Endothelial cell of umbilical vein (primary cell): Measurements from ENCODE around the gene CEP55. TPM values are rescaled to one million over a fixed set of nuclear protein-coding genes. Genes with fewer than 3 reads are reported as not detected.

Experiments used
- BruUV-seq: library from RNA; stranded (reverse); fragments of 400-500 nt; replicated peaks from 2 replicates; lab custom pipeline; 2021; lab: Mats Ljungman, UMichigan
- CTCF ChIA-PET: fragments of 300-600, 350-600 bp; sonication (Branson Sonifier 250); formaldehyde crosslinking; loops from one replicate; lab custom pipeline; 2021; ENCODE audit warnings: antibody characterized with exemption, inconsistent platforms; lab: Charles Lee
- POLR2A ChIA-PET: fragments of 300-600, 350-600 bp; sonication (Branson Sonifier 250); formaldehyde crosslinking; loops from one replicate; lab custom pipeline; 2021; ENCODE audit warnings: antibody characterized with exemption, inconsistent platforms; lab: Charles Lee
- DNase-seq: peaks from one replicate; pipeline ENCODE4 v3.0.0-alpha.2; 2011; ENCODE audit warnings: low read depth, low spot score
- FAIRE-seq: peaks from 2 replicates; lab custom pipeline; 2011; peaks lifted over from hg19 to GRCh38; lab: Jason Lieb, UNC
- H2AFZ ChIP-seq: 2 replicates; pipeline ENCODE4 v1.6.0; 2012; ENCODE audit warnings: low read depth, low read length, control low read depth, inconsistent platforms
- H3K27ac ChIP-seq: 2 replicates; pipeline ENCODE4 v1.5.1; 2011; ENCODE audit warnings: low read depth, mild to moderate bottlenecking, control low read depth, low read length, moderate library complexity; ENCODE audit not compliant: insufficient read depth
- H3K27me3 ChIP-seq, 2 experiments: 2 replicates each; pipeline versions ENCODE4 v1.6.0 to v1.6.1; 2011; ENCODE audit warnings: low read length in 2 of 2, mixed read lengths in 1 of 2; ENCODE audit not compliant: control insufficient read depth in 2 of 2, insufficient read depth in 2 of 2
- H3K36me3 ChIP-seq, 2 experiments: 2 replicates in 1 of 2; 3 replicates in 1 of 2; pipeline ENCODE4 v1.5.1; 2011; ENCODE audit warnings: low read length in 2 of 2, mild to moderate bottlenecking in 1 of 2, moderate library complexity in 1 of 2; ENCODE audit not compliant: control insufficient read depth in 2 of 2, insufficient read depth in 2 of 2; ENCODE audit errors: extremely low read depth in 1 of 2
- H3K4me1 ChIP-seq: 3 replicates; pipeline ENCODE4 v1.5.1; 2011; ENCODE audit warnings: mild to moderate bottlenecking, low read length; ENCODE audit not compliant: control insufficient read depth, insufficient read depth; ENCODE audit errors: extremely low read depth
- H3K4me2 ChIP-seq: 2 replicates; pipeline ENCODE4 v1.6.1; 2011; ENCODE audit warnings: low read length, control low read depth, mixed read lengths; ENCODE audit not compliant: insufficient read depth
- H3K4me3 ChIP-seq, 3 experiments: fragments of 200-600 bp in 1 of 3; sonication (generic), shearing (Covaris generic) in 1 of 3; replicated peaks in 1 of 3; 2 replicates each; pipeline ENCODE4 v1.5.1; 2011 to 2016; ENCODE audit warnings: control low read depth in 3 of 3, low read length in 3 of 3, mild to moderate bottlenecking in 2 of 3, inconsistent platforms in 1 of 3, low read depth in 1 of 3, moderate library complexity in 1 of 3; ENCODE audit not compliant: insufficient read depth in 1 of 3
- H3K79me2 ChIP-seq: 2 replicates; pipeline ENCODE4 v1.6.0; 2012; ENCODE audit warnings: low read length, inconsistent platforms; ENCODE audit not compliant: control insufficient read depth, insufficient read depth
- H3K9ac ChIP-seq: replicated peaks from 2 replicates; pipeline ENCODE3; 2011; ENCODE audit warnings: low read length, control low read depth; ENCODE audit not compliant: insufficient read depth; ENCODE audit errors: extremely low read depth
- H3K9me1 ChIP-seq: replicated peaks from 3 replicates; pipeline ENCODE4 v1.6.0; 2011; ENCODE audit warnings: mild to moderate bottlenecking, low read length; ENCODE audit not compliant: control insufficient read depth, insufficient read depth; ENCODE audit errors: extremely low read depth
- H3K9me3 ChIP-seq: replicated peaks from 2 replicates; pipeline ENCODE4 v1.5.1; 2012; ENCODE audit warnings: low read length, inconsistent platforms; ENCODE audit not compliant: control insufficient read depth, insufficient read depth
- H4K20me1 ChIP-seq: replicated peaks from 2 replicates; pipeline ENCODE3; 2011; ENCODE audit warnings: mild to moderate bottlenecking, low read length; ENCODE audit not compliant: control insufficient read depth, insufficient read depth; ENCODE audit errors: extremely low read depth
- CTCF ChIP-seq, 2 donors: IDR thresholded peaks; 1 replicate in 1 of 2; 2 replicates in 1 of 2; pipeline ENCODE4 v1.5.1; 2011; ENCODE audit warnings: low read length in 2 of 2, mild to moderate bottlenecking in 2 of 2, moderate library complexity in 2 of 2, control low read depth in 1 of 2, inconsistent platforms in 1 of 2, low read depth in 1 of 2; ENCODE audit not compliant: insufficient read depth in 1 of 2; ENCODE audit errors: extremely low read depth in 1 of 2
- EZH2 ChIP-seq: IDR thresholded peaks from 2 replicates; pipeline ENCODE4 v1.6.1; 2012; ENCODE audit warnings: borderline replicate concordance, low read depth, mild to moderate bottlenecking, moderate library complexity, low read length, inconsistent platforms; ENCODE audit not compliant: severe bottlenecking
- FOS ChIP-seq: IDR thresholded peaks from 2 replicates; pipeline ENCODE4 v1.6.1; 2011; ENCODE audit warnings: mild to moderate bottlenecking, low read length, moderate library complexity, borderline replicate concordance; ENCODE audit not compliant: insufficient read depth
- GATA2 ChIP-seq: IDR thresholded peaks from 2 replicates; pipeline ENCODE4 v1.7.0; 2011; ENCODE audit warnings: low read depth, mild to moderate bottlenecking, moderate library complexity, mixed read lengths, low read length; ENCODE audit not compliant: insufficient read length, insufficient read depth
- JUN ChIP-seq: IDR thresholded peaks from 2 replicates; pipeline ENCODE4 v1.6.1; 2011; ENCODE audit warnings: borderline replicate concordance, low read depth; ENCODE audit not compliant: insufficient read length, insufficient read depth
- MAX ChIP-seq: IDR thresholded peaks from 2 replicates; pipeline ENCODE4 v1.6.1; 2011; ENCODE audit not compliant: insufficient read depth, insufficient read length
- MYC ChIP-seq: IDR thresholded peaks from one replicate; pipeline ENCODE4 v1.6.1; 2011; ENCODE audit warnings: mild to moderate bottlenecking, low read depth, low read length
- POLR2A ChIP-seq: IDR thresholded peaks from 2 replicates; pipeline ENCODE4 v1.6.1; 2012; ENCODE audit warnings: low read depth, mild to moderate bottlenecking, control low read depth, low read length
- POLR2AphosphoS5 ChIP-seq: IDR thresholded peaks from 2 replicates; pipeline ENCODE4 v1.6.1; 2012; ENCODE audit warnings: low read depth, mild to moderate bottlenecking, control low read depth, low read length, moderate library complexity; ENCODE audit not compliant: insufficient read depth
- dilution Hi-C: fragments of 300-500 bp; cut with MboI; formaldehyde crosslinking; loops from one replicate; pipeline ENCODE4 v1.15.0; 2019; ENCODE audit warnings: low sequenced_read_pairs; ENCODE audit not compliant: extremely low pct_ligation_motif_present
- intact Hi-C: fragments of 100-400 bp; cut with micrococcal nuclease; formaldehyde crosslinking; loops from one replicate; pipeline ENCODE4 v1.10.0; 2022
- polyA plus RNA-seq, 4 experiments: library from polyadenylated mRNA; depleted of rRNA in 3 of 4; stranded (reverse) in 3 of 4; unstranded in 1 of 4; fragments of >200 nt; gene quantifications; 2 replicates each; pipeline versions ENCODE4 v1.2.1 to v1.2.3, GENCODE V29; 2011 to 2012; ENCODE audit warnings: missing spikeins in 1 of 4
- total RNA-seq: library from RNA; stranded (reverse); gene quantifications from 2 replicates; pipeline ENCODE4 v1.2.3, GENCODE V29; 2021

The CEP55 gene
- total and polyA plus RNA-seq, 2 donors (not counting 3 experiments of a cell fraction or from before 2014, with no cell fraction given), result 17.4 to 63.0 TPM

GRCh38 chr10:93469454-93469853 lies 27.0 kb upstream of the CEP55 start:
- H4K20me1 ChIP-seq, result no peaks in the 10 kb centered on the region
- peak overlapping the region; percentile 86 for H3K27ac ChIP-seq
- no peak overlapping the region for H3K4me2 ChIP-seq
- FAIRE-seq (no peak), DNase-seq (no peak)
- CTCF ChIA-PET, result interaction anchor here (1.4 to 4.3 kb wide), 3 partner anchors 11 to 93 kb away, joined by 3 to 79 read pairs (median 9); partner anchors contain the start of gene MYOF
- dilution Hi-C loops (no loop called here), intact Hi-C loops (loop anchor here (10.0 kb wide), 1 partner anchor 635 kb away; no protein-coding TSS in a partner anchor)
- H3K27me3 ChIP-seq, result no peaks in the 10 kb centered on the region
- POLR2A ChIA-PET, result interaction anchor here (0.7 kb wide), 1 partner anchor 88 kb away, joined by 5 read pairs; no protein-coding TSS in a partner anchor
- TF ChIP-seq MYC, result no peak
- no peak for TF ChIP-seq GATA2
- TF ChIP-seq MAX, result no peak
- TF ChIP-seq POLR2A, result no peak
- TF ChIP-seq EZH2, result no peak
- no peak for TF ChIP-seq CTCF (IDR thresholded peaks at IDR 0.05; ENCODE audit: extremely low read depth in 1 of 2, insufficient read depth in 1 of 2, low read depth in 1 of 2, low read length in 2 of 2)
- TF ChIP-seq JUN, result no peak
- no peak for TF ChIP-seq POLR2AphosphoS5
- no peak for TF ChIP-seq FOS
- H3K36me3 ChIP-seq, result peaks cover 4 to 6% of the 10 kb centered on the region in 2 experiments
- H3K79me2 ChIP-seq, result peaks cover 63% of the 10 kb centered on the region
- no peak overlapping the region for H3K4me3 ChIP-seq
- H3K4me1 ChIP-seq, result peaks cover 90% of the 10 kb centered on the region
- peak overlapping the region; percentile 31 for H3K9ac ChIP-seq
- BruUV-seq, result no TSS peak
- H3K9me1 ChIP-seq, result no peaks in the 10 kb centered on the region
- no peaks in the 10 kb centered on the region for H3K9me3 ChIP-seq
- no peak overlapping the region for H2AFZ ChIP-seq
